HepG2 (cell line): ENCODE results near the gene GLB1L. TPM values are rescaled to one million over a fixed set of nuclear protein-coding genes. Genes with fewer than 3 reads are reported as not detected.

Experiments used
- FOSL1 ChIP-seq: sonication (generic); formaldehyde crosslinking; IDR thresholded peaks from 2 replicates; pipeline ENCODE4 v1.9.0; 2021; ENCODE audit warnings: missing genetic modification reagents, borderline replicate concordance
- GMEB1 ChIP-seq: sonication (generic); formaldehyde crosslinking; IDR thresholded peaks from 2 replicates; pipeline ENCODE4 v1.5.1; 2020; ENCODE audit warnings: missing genetic modification reagents, mild to moderate bottlenecking, borderline replicate concordance
- HMG20A ChIP-seq: IDR thresholded peaks from 2 replicates; pipeline ENCODE4 v1.6.1; 2016; ENCODE audit warnings: borderline replicate concordance
- HNRNPL ChIP-seq: fragments of 200-400 bp; formaldehyde crosslinking; IDR thresholded peaks from 2 replicates; pipeline ENCODE4 v1.6.1; 2017; ENCODE audit warnings: mild to moderate bottlenecking, low read depth, low read length
- HNRNPLL ChIP-seq: fragments of 200-400 bp; formaldehyde crosslinking; IDR thresholded peaks from 2 replicates; pipeline ENCODE4 v1.6.1; 2017; ENCODE audit warnings: mild to moderate bottlenecking, low read depth, low read length; ENCODE audit not compliant: poor library complexity, severe bottlenecking
- KLF16 ChIP-seq, 2 experiments: sonication (generic) in 1 of 2; formaldehyde crosslinking in 1 of 2; IDR thresholded peaks; 2 replicates each; pipeline versions ENCODE4 v1.6.1 to v1.8.0; 2016 to 2023; ENCODE audit warnings: missing genetic modification reagents in 2 of 2, missing compliant biosample characterization in 1 of 2
- MTF1 ChIP-seq: sonication (generic); formaldehyde crosslinking; IDR thresholded peaks from 2 replicates; pipeline ENCODE4 v1.5.0; 2020; ENCODE audit warnings: missing genetic modification reagents
- NFKB2 ChIP-seq: sonication (generic); formaldehyde crosslinking; IDR thresholded peaks from 2 replicates; pipeline ENCODE4 v1.4.0; 2020; ENCODE audit warnings: missing genetic modification reagents, borderline replicate concordance
- RARG ChIP-seq: sonication (generic); formaldehyde crosslinking; IDR thresholded peaks from 2 replicates; pipeline ENCODE4 v1.4.0; 2020; ENCODE audit warnings: low read depth, mild to moderate bottlenecking, missing genetic modification reagents
- SETDB1 ChIP-seq: sonication (generic); formaldehyde crosslinking; IDR thresholded peaks from 2 replicates; pipeline ENCODE4 v1.5.1; 2020; ENCODE audit warnings: missing genetic modification reagents, mild to moderate bottlenecking, borderline replicate concordance
- SRF ChIP-seq: IDR thresholded peaks from 2 replicates; pipeline ENCODE4 v1.6.1; 2011; ENCODE audit warnings: mild to moderate bottlenecking, low read depth, low read length, moderate library complexity
- SUZ12 ChIP-seq: fragments of 150-350 bp; IDR thresholded peaks from 2 replicates; pipeline ENCODE4 v1.6.1; 2014; ENCODE audit warnings: low read depth, low read length
- TBP ChIP-seq: sonication (generic); formaldehyde crosslinking; IDR thresholded peaks from 2 replicates; pipeline ENCODE4 v1.5.0; 2020; ENCODE audit warnings: missing genetic modification reagents
- TCF12 ChIP-seq, 2 experiments: fragments of 450-650 bp in 1 of 2; sonication (generic) in 1 of 2; formaldehyde crosslinking in 1 of 2; IDR thresholded peaks; 2 replicates each; pipeline versions ENCODE4 v1.6.1 to v1.8.0; 2017 to 2022; ENCODE audit warnings: antibody characterized with exemption in 1 of 2, mild to moderate bottlenecking in 1 of 2, missing genetic modification reagents in 1 of 2, moderate library complexity in 1 of 2
- TEAD3 ChIP-seq: optimal IDR thresholded peaks from 2 replicates; pipeline ENCODE3; 2016; ENCODE audit warnings: borderline replicate concordance
- TP53 ChIP-seq: sonication (generic); formaldehyde crosslinking; conservative IDR thresholded peaks from 2 replicates; pipeline ENCODE4 v1.4.0; 2020; ENCODE audit warnings: missing genetic modification reagents
- ZNF20 ChIP-seq: sonication (generic); formaldehyde crosslinking; IDR thresholded peaks from 2 replicates; pipeline ENCODE4 v1.4.0; 2020; ENCODE audit warnings: mild to moderate bottlenecking, moderate library complexity, missing genetic modification reagents
- ZNF282 ChIP-seq: fragments of 450-650 bp; IDR thresholded peaks from 2 replicates; pipeline ENCODE4 v1.6.1; 2018; ENCODE audit not compliant: partially characterized antibody
- ZNF343 ChIP-seq: sonication (generic); formaldehyde crosslinking; IDR thresholded peaks from 2 replicates; pipeline ENCODE4 v1.4.0; 2020; ENCODE audit warnings: mild to moderate bottlenecking, missing genetic modification reagents
- ZNF367 ChIP-seq: sonication (generic); formaldehyde crosslinking; IDR thresholded peaks from 2 replicates; pipeline ENCODE4 v1.4.0; 2020; ENCODE audit warnings: missing genetic modification reagents, borderline replicate concordance
- ZNF564 ChIP-seq: sonication (generic); formaldehyde crosslinking; IDR thresholded peaks from 2 replicates; pipeline ENCODE4 v1.8.1; 2023; ENCODE audit warnings: mild to moderate bottlenecking, missing genetic modification reagents
- ZNF747 ChIP-seq: sonication (generic); formaldehyde crosslinking; IDR thresholded peaks from 2 replicates; pipeline ENCODE4 v1.8.1; 2023; ENCODE audit warnings: missing genetic modification reagents, mild to moderate bottlenecking, borderline replicate concordance
- polyA plus RNA-seq, 8 experiments: library from polyadenylated mRNA; depleted of rRNA in 3 of 8; stranded (reverse) in 7 of 8; unstranded in 1 of 8; fragments of >200 nt; fragmentation: Illumina TruSeq in 4 of 8; extraction: Trizol in 4 of 8; gene quantifications; 2 replicates each; pipeline versions ENCODE4 v1.2.1 to v1.2.3, GENCODE V29; 2011 to 2016; ENCODE audit warnings: low read depth in 4 of 8, missing spikeins in 1 of 8, mixed read lengths in 1 of 8; ENCODE audit not compliant: insufficient read depth in 1 of 8
- total RNA-seq, 5 experiments: library from RNA; depleted of rRNA; stranded (reverse); fragments of >200 nt; fragmentation: Illumina TruSeq; extraction: Trizol; gene quantifications; 2 replicates each; pipeline ENCODE4 v1.2.3, GENCODE V29; 2016; ENCODE audit warnings: low read depth in 1 of 5
- TF ChIP-seq, protein P1 (sequence below): sonication (generic); formaldehyde crosslinking; IDR thresholded peaks from 2 replicates; pipeline ENCODE4 v1.4.0; 2020; ENCODE audit warnings: low read depth, missing genetic modification reagents
- TF ChIP-seq, protein P2 (sequence below): sonication (generic); formaldehyde crosslinking; IDR thresholded peaks from 2 replicates; pipeline ENCODE4 v1.8.0; 2022; ENCODE audit warnings: mild to moderate bottlenecking, missing genetic modification reagents, moderate library complexity

Gene GLB1L
- total and polyA plus RNA-seq, 2 of the 13 experiments (the other 11 are each of a cell fraction or from before 2014, with no cell fraction given), result 6.8 to 7.3 TPM

- no peak for TF ChIP-seq GMEB1 (CRISPR knock-in tag)
- TF ChIP-seq, protein P1, sequence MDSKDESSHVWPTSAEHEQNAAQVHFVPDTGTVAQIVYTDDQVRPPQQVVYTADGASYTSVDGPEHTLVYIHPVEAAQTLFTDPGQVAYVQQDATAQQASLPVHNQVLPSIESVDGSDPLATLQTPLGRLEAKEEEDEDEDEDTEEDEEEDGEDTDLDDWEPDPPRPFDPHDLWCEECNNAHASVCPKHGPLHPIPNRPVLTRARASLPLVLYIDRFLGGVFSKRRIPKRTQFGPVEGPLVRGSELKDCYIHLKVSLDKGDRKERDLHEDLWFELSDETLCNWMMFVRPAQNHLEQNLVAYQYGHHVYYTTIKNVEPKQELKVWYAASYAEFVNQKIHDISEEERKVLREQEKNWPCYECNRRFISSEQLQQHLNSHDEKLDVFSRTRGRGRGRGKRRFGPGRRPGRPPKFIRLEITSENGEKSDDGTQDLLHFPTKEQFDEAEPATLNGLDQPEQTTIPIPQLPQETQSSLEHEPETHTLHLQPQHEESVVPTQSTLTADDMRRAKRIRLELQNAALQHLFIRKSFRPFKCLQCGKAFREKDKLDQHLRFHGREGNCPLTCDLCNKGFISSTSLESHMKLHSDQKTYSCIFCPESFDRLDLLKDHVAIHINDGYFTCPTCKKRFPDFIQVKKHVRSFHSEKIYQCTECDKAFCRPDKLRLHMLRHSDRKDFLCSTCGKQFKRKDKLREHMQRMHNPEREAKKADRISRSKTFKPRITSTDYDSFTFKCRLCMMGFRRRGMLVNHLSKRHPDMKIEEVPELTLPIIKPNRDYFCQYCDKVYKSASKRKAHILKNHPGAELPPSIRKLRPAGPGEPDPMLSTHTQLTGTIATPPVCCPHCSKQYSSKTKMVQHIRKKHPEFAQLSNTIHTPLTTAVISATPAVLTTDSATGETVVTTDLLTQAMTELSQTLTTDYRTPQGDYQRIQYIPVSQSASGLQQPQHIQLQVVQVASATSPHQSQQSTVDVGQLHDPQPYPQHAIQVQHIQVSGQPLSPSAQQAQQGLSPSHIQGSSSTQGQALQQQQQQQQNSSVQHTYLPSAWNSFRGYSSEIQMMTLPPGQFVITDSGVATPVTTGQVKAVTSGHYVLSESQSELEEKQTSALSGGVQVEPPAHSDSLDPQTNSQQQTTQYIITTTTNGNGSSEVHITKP (CRISPR knock-in tag), result no peak
- peak; percentile 9; the same call in 1 of the 2 replicates for TF ChIP-seq ZNF747 (CRISPR knock-in tag)
- TF ChIP-seq HNRNPLL, result no peak
- TF ChIP-seq ZNF564, result no peak
- TF ChIP-seq MTF1 (CRISPR knock-in tag), result peak; percentile 70; the same call in 1 of the 2 replicates
- TF ChIP-seq NFKB2, result no peak
- TF ChIP-seq SETDB1 (CRISPR knock-in tag), result no peak
- TF ChIP-seq, protein P2, sequence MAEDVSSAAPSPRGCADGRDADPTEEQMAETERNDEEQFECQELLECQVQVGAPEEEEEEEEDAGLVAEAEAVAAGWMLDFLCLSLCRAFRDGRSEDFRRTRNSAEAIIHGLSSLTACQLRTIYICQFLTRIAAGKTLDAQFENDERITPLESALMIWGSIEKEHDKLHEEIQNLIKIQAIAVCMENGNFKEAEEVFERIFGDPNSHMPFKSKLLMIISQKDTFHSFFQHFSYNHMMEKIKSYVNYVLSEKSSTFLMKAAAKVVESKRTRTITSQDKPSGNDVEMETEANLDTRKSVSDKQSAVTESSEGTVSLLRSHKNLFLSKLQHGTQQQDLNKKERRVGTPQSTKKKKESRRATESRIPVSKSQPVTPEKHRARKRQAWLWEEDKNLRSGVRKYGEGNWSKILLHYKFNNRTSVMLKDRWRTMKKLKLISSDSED (CRISPR knock-in tag), result no peak
- no peak for TF ChIP-seq TEAD3 (CRISPR knock-in tag)
- no peak for TF ChIP-seq KLF16 (CRISPR knock-in tag; IDR thresholded peaks at IDR 0.05)
- TF ChIP-seq ZNF20 (CRISPR knock-in tag), result no peak
- TF ChIP-seq ZNF343, result 0 out of 2 replicates have a peak, but pooled peaks have one; percentile 4
- TF ChIP-seq HMG20A (CRISPR knock-in tag), result no peak
- no peak; the same call in 1 of the 2 replicates for TF ChIP-seq RARG (CRISPR knock-in tag)
- TF ChIP-seq TBP (CRISPR knock-in tag), result peak; percentile 46; the same call in 1 of the 2 replicates
- TF ChIP-seq ZNF282, result no peak
- no peak; the same call in 1 of the 2 replicates for TF ChIP-seq TP53 (CRISPR knock-in tag)
- no peak for TF ChIP-seq ZNF367 (CRISPR knock-in tag)
- peak; percentile 42; the same call in 1 of the 2 replicates for TF ChIP-seq FOSL1 (CRISPR knock-in tag)
- no peak for TF ChIP-seq TCF12 (IDR thresholded peaks at IDR 0.05)
- no peak for TF ChIP-seq TCF12 (CRISPR knock-in tag; IDR thresholded peaks at IDR 0.05)
- no peak for TF ChIP-seq SRF
- TF ChIP-seq HNRNPL, result peak; percentile 85
- no peak for TF ChIP-seq SUZ12
Measured at GRCh38 chr2:219218217-219218731, 27.0 kb downstream of the GLB1L start (continued).
